Stimulated activated CD4-positive, alpha-beta T cell treated with anti-CD3 and anti-CD28 coated beads, Interleukin-2, amount 100 ng/mL, for 24 hours (primary cell): Measurements from ENCODE around the gene CACNA2D4.

ENCODE experiments used
- DNase-seq, 2 donors: peaks; one replicate each; pipeline ENCODE4 v3.0.0-alpha.2; 2020

The CACNA2D4 gene

GRCh38 chr12:1798641-1799020 lies 119.8 kb downstream of the CACNA2D4 start:
- DNase-seq: peak in 1 of 2 donors; percentile 17

GRCh38 chr12:1797991-1798640 lies 120.3 kb downstream of the CACNA2D4 start:
- peak in 1 of 2 donors; percentile 19 for DNase-seq

GRCh38 chr12:1797011-1797901 lies 121.2 kb downstream of the CACNA2D4 start:
- peak; percentile 66 to 71 for DNase-seq

GRCh38 chr12:1796515-1797010 lies 121.9 kb downstream of the CACNA2D4 start:
- DNase-seq: peak; percentile 57 to 63

GRCh38 chr12:1795785-1796514 lies 122.5 kb downstream of the CACNA2D4 start:
- peak; percentile 94 to 95 for DNase-seq

- DNase-seq: peak in 1 of 2 donors; percentile 18
Observed at GRCh38 chr12:1795221-1795784, 123.1 kb downstream of the CACNA2D4 start.

GRCh38 chr12:1794440-1795090 lies 123.9 kb downstream of the CACNA2D4 start:
- DNase-seq: no peak

GRCh38 chr12:1793426-1794210 lies 124.8 kb downstream of the CACNA2D4 start:
- no peak for DNase-seq

GRCh38 chr12:1792406-1792805 lies 126.0 kb downstream of the CACNA2D4 start:
- DNase-seq: no peak

GRCh38 chr12:1791104-1791841 lies 127.2 kb downstream of the CACNA2D4 start:
- peak; percentile 64 for DNase-seq

- peak in 1 of 2 donors; percentile 15 for DNase-seq
Observed at GRCh38 chr12:1790444-1790843, 128.0 kb downstream of the CACNA2D4 start.

- no peak for DNase-seq
Observed at GRCh38 chr12:1787714-1788113, 130.7 kb downstream of the CACNA2D4 start.

- DNase-seq: no peak
Observed at GRCh38 chr12:1782215-1782614, 136.2 kb downstream of the CACNA2D4 start.

GRCh38 chr12:1781772-1782171 lies 136.7 kb downstream of the CACNA2D4 start:
- DNase-seq: no peak

GRCh38 chr12:1779783-1780182 lies 138.7 kb downstream of the CACNA2D4 start:
- no peak for DNase-seq

- DNase-seq: no peak
Observed at GRCh38 chr12:1778911-1779310, 139.5 kb downstream of the CACNA2D4 start.

GRCh38 chr12:1777798-1778197 lies 140.7 kb downstream of the CACNA2D4 start:
- no peak for DNase-seq

GRCh38 chr12:1776170-1776921 lies 142.1 kb downstream of the CACNA2D4 start:
- DNase-seq: no peak

GRCh38 chr12:1773937-1774655 lies 144.4 kb downstream of the CACNA2D4 start:
- DNase-seq: no peak
